Type B pancreatic cell (in vitro differentiated cells): ENCODE measurements around the gene CDH24. TPM values are rescaled to one million over a fixed set of nuclear protein-coding genes. Genes with fewer than 3 reads are reported as not detected.

Source experiments
- DNase-seq: peaks from one replicate; pipeline ENCODE4 v3.0.0; 2021; ENCODE audit warnings: mixed read lengths; ENCODE audit not compliant: unreplicated experiment; ENCODE audit errors: extremely low spot score
- H3K27ac Mint-ChIP-seq: 2 replicates; pipeline ENCODE4 v1.8.0; 2021; ENCODE audit warnings: mild to moderate bottlenecking, mixed read lengths
- H3K27me3 Mint-ChIP-seq: 2 replicates; pipeline ENCODE4 v1.8.0; 2021; ENCODE audit warnings: mixed read lengths
- H3K36me3 Mint-ChIP-seq: 2 replicates; pipeline ENCODE4 v1.8.0; 2021; ENCODE audit warnings: mixed read lengths
- H3K4me1 Mint-ChIP-seq: one replicate; pipeline ENCODE4 v1.8.0; 2021; ENCODE audit warnings: mixed read lengths; ENCODE audit not compliant: unreplicated experiment
- H3K4me3 Mint-ChIP-seq: 2 replicates; pipeline ENCODE4 v1.8.0; 2021; ENCODE audit warnings: mild to moderate bottlenecking, mixed read lengths
- H3K9me3 Mint-ChIP-seq: 2 replicates; pipeline ENCODE4 v1.8.0; 2021; ENCODE audit warnings: mixed read lengths
- total RNA-seq: library from RNA; stranded (reverse); gene quantifications from 2 replicates; pipeline ENCODE4 v1.2.1, GENCODE V29; 2021; ENCODE audit warnings: low replicate concordance
- TF ChIP-seq, protein P1 (sequence below): fragments of 200-600 bp; sonication (generic); conservative IDR thresholded peaks from 2 replicates; pipeline ENCODE4 v1.5.0; 2021; ENCODE audit warnings: antibody characterized with exemption, mild to moderate bottlenecking

The CDH24 gene
- total RNA-seq, 1 donor from 2014 or later: 20.4 TPM

DNA sequence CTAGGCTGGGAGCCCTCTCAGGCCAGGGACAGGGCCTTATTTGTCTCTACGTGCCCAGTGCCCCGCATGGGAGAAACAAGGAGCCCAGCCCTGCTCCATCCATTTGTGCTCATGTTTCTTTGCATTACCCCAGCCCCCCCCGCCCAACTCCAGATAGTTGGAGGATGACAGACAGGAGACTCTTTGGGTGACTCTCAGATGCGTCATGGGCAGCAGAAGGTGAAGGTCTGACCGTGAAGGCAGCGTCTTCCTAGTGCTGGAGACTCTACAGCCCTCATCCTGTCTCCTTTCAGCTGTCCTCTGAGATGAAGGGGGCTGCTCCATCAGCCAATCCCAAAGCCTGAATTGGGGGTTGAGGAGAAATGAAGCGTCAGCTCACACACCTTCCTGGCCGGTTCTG lies 15.6 kb downstream of the CDH24 start:
- Mint-ChIP-seq H3K4me1 (peaks cover 5% of the 10 kb centered on the region), H3K27me3 (peaks cover 7% of the 10 kb centered on the region), H3K36me3 (no peaks in the 10 kb centered on the region), H3K4me3 (no peak overlapping the region), H3K9me3 (no peaks in the 10 kb centered on the region), H3K27ac (no peak overlapping the region)
- TF ChIP-seq, protein P1, sequence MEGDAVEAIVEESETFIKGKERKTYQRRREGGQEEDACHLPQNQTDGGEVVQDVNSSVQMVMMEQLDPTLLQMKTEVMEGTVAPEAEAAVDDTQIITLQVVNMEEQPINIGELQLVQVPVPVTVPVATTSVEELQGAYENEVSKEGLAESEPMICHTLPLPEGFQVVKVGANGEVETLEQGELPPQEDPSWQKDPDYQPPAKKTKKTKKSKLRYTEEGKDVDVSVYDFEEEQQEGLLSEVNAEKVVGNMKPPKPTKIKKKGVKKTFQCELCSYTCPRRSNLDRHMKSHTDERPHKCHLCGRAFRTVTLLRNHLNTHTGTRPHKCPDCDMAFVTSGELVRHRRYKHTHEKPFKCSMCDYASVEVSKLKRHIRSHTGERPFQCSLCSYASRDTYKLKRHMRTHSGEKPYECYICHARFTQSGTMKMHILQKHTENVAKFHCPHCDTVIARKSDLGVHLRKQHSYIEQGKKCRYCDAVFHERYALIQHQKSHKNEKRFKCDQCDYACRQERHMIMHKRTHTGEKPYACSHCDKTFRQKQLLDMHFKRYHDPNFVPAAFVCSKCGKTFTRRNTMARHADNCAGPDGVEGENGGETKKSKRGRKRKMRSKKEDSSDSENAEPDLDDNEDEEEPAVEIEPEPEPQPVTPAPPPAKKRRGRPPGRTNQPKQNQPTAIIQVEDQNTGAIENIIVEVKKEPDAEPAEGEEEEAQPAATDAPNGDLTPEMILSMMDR: no peak
- no peak for DNase-seq

DNA sequence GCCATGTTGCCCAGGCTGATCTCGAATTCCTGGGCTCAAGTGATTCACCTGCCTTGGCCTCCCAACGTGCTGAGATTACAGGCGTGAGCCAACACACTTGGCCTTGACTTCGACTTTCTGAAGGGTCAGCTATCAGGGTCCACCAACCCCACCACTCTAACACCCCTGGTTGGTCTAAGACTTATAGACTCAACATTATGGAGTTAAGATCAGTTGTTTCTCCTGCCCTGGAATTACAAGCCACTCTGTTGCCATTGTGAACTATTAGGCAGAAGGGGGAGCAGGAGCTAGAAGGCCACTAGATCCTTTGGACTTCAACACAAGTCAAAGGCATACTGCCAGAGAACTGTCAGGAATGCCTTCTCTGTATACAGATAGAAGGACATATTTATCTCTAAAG lies 17.2 kb downstream of the CDH24 start:
- TF ChIP-seq, protein P1: no peak
- Mint-ChIP-seq H3K4me3 (no peak overlapping the region), H3K9me3 (no peaks in the 10 kb centered on the region), H3K27me3 (peaks cover 7% of the 10 kb centered on the region), H3K36me3 (no peaks in the 10 kb centered on the region), H3K4me1 (peaks cover 13% of the 10 kb centered on the region), H3K27ac (no peak overlapping the region)
- DNase-seq: no peak

DNA sequence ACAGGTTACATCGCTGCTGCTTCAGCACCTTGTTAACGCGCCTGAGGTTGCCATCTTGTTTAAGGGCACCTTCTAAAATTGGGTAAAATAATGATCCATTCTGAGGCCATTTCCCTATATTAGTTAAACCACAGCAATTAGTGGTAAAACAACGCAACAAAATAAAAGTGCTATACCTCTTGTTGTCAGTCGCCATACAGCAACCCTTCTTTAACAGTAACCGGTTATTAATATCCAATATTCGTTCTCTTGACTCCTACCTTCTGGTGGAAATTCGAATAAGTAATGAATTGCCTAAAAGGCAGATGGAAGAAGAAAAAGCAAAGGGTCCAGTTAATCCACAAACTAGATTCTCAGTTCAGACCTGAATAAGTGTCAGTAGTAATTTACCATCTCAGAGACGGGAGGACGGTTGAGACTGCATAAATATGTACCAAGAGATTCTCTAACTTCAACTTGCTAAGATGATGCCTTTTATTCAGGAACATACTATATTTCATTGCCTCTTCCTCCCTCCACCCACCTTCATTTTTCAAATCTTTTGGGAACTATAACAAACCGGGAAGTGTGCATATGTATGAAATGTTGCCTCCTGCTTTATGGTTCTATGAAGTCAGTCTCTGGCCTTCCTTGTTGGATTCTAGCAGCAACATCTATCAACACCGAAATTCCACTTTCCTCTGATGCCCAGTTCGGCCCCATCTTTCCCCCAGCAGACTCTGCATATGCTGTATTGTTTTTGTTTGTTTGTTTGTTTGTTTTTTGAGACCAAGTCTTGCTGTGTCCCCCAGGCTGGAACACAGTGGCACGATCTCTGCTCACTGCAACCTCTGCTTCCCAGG lies 21.8 kb downstream of the CDH24 start:
- H3K36me3 Mint-ChIP-seq: peaks cover 16% of the 10 kb centered on the region
- H3K27me3 Mint-ChIP-seq: no peaks in the 10 kb centered on the region
- peak overlapping the region; percentile 97 for H3K27ac Mint-ChIP-seq
- TF ChIP-seq, protein P1: peak; percentile 10
- no peaks in the 10 kb centered on the region for H3K9me3 Mint-ChIP-seq
- DNase-seq: no peak
- H3K4me3 Mint-ChIP-seq: peak overlapping the region; percentile 92
- peaks cover 18% of the 10 kb centered on the region for H3K4me1 Mint-ChIP-seq

DNA sequence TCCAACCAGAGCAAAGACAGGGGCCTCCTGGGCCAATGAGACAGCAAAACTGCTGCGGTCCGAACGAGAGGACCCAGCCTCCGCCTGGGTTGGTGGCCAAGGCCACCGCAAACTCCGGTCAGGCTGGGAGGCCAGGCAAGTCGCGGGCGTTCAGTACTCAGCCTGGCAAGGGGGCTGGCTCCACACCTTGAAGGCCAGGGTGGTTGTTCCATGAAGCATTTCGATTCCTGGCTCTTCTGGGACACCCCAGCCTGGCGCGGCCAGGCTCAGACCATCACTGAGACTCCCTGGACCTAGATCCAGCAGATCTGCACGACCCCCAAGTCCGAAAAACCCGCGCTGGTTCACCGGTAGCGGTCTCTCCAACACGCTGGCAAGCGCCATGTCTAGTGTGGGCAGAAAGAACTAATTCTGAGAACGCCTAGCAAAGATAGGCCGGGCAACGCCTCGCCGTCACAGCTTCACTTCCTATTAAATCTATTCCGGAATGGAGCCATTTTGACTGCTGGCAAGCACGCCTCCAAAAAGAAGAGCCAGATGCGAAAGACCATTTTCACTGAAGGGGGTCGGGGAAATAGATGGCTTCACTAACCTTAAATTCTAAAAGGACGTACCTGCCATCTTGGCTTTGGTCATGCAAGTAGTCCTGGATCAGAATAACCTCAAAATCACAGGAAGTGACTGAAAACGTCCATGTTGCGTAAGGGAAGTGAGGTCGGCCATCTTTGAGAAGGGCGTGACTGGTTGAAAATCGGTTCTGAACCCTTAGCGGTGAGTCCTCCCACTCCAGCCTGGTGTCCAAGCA lies 22.6 kb downstream of the CDH24 start, which contains the start of gene PSMB5:
Gene PSMB5 (minus strand): TSS at position 403 of the 805 bp plus-strand sequence. CDS start 19 bp downstream, at position 384.
- TF ChIP-seq, protein P1: peak; percentile 59
- DNase-seq: peak; percentile 82
- no peaks in the 10 kb centered on the region for H3K27me3 Mint-ChIP-seq
- H3K9me3 Mint-ChIP-seq: no peaks in the 10 kb centered on the region
- peaks cover 16% of the 10 kb centered on the region for H3K36me3 Mint-ChIP-seq
- H3K4me3 Mint-ChIP-seq: peak within 1 kb of the TSS; percentile 92
- peaks cover 18% of the 10 kb centered on the region for H3K4me1 Mint-ChIP-seq
- peak within 1 kb of the TSS; percentile 97 for H3K27ac Mint-ChIP-seq

DNA sequence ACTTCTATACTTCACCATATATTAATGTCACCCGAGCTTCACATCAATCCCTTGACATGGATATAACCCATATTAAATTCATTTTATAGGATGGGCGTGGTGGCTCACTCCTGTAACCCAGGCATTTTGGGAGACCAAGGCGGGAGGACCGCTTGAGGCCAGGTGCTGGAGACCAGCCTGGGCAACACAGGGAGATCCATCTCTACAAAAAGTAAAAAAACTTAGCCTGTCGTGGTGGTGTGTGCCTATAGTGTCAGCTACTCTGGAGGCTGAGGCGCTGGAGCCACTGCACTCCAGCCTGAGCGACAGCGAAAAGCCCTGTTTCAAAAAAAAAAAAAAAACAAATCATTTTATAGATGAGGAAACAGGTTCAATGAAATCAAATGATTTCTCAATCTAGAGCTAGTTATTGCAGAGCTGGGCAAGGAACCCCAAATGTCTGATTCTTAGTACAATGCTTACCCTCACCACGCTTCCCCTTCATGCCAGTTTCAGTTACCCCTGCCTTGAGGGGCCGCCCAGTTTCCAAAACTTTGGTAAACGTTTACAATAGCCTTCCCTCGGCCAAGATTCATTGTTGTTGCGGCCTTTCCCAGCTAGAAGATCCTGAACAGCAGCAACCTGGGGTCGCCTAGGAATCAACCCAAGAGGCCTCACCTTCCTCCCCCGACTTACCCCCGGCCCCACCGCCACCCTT lies 23.4 kb downstream of the CDH24 start:
- peaks cover 18% of the 10 kb centered on the region for H3K4me1 Mint-ChIP-seq
- DNase-seq: no peak
- peak overlapping the region; percentile 97 for H3K27ac Mint-ChIP-seq
- H3K9me3 Mint-ChIP-seq: no peaks in the 10 kb centered on the region
- no peaks in the 10 kb centered on the region for H3K27me3 Mint-ChIP-seq
- TF ChIP-seq, protein P1: no peak
- H3K36me3 Mint-ChIP-seq: peaks cover 21% of the 10 kb centered on the region
- H3K4me3 Mint-ChIP-seq: peak overlapping the region; percentile 92
